Lower leg skin (tissue), 3 donors: Measurements from ENCODE around the gene SF3B1.

ENCODE experiments used
- CTCF ChIP-seq, 3 donors: fragments of 450-650 bp; IDR thresholded peaks; one replicate each; pipeline ENCODE4 v1.5.1; 2016; ENCODE audit warnings: antibody characterized with exemption in 3 of 3, mild to moderate bottlenecking in 3 of 3, moderate library complexity in 2 of 3
- POLR2A ChIP-seq, 2 donors: fragments of 450-650 bp; IDR thresholded peaks; one replicate each; pipeline ENCODE4 v1.6.1; 2016 to 2017; ENCODE audit warnings: antibody characterized with exemption in 2 of 2, mild to moderate bottlenecking in 1 of 2, moderate library complexity in 1 of 2

- TF ChIP-seq CTCF (IDR thresholded peaks at IDR 0.05) = no peak
- no peak for TF ChIP-seq POLR2A (IDR thresholded peaks at IDR 0.05)
Observed at GRCh38 chr2:197464175-197464574, 29.3 kb upstream of the SF3B1 start.
